GM15510 (cell line): ENCODE measurements around the gene TEDC1.

Experiments
- POLR2A ChIP-seq: IDR thresholded peaks from 3 replicates; pipeline ENCODE4 v1.6.1; 2011; ENCODE audit warnings: borderline replicate concordance; ENCODE audit not compliant: insufficient read length; ENCODE audit errors: extremely low read depth

TEDC1 gene

GRCh38 chr14:105468621-105469241 lies 22.3 kb upstream of the TEDC1 start:
- TF ChIP-seq POLR2A = no peak

GRCh38 chr14:105469456-105470349 lies 21.3 kb upstream of the TEDC1 start:
- no peak for TF ChIP-seq POLR2A

GRCh38 chr14:105470350-105471296 lies 20.4 kb upstream of the TEDC1 start:
- TF ChIP-seq POLR2A = no peak

- no peak for TF ChIP-seq POLR2A
Measured at GRCh38 chr14:105471297-105471821, 19.7 kb upstream of the TEDC1 start.

GRCh38 chr14:105471823-105472485 lies 19.1 kb upstream of the TEDC1 start:
- no peak for TF ChIP-seq POLR2A

- no peak for TF ChIP-seq POLR2A
Measured at GRCh38 chr14:105472486-105472991, 18.5 kb upstream of the TEDC1 start.

- no peak for TF ChIP-seq POLR2A
Measured at GRCh38 chr14:105473033-105473676, 17.9 kb upstream of the TEDC1 start.

- no peak for TF ChIP-seq POLR2A
Measured at GRCh38 chr14:105473677-105474482, 17.2 kb upstream of the TEDC1 start.

GRCh38 chr14:105474483-105475268 lies 16.4 kb upstream of the TEDC1 start, which contains the start of gene CRIP2:
CRIP2 (plus strand) TSS chr14:105474821; CDS start chr14:105474863, 42 bp downstream.
- TF ChIP-seq POLR2A = no peak

- TF ChIP-seq POLR2A = no peak
Measured at GRCh38 chr14:105475269-105476096, 15.6 kb upstream of the TEDC1 start.

- TF ChIP-seq POLR2A = no peak
Measured at GRCh38 chr14:105476097-105476830, 14.8 kb upstream of the TEDC1 start.
